Lower leg skin (tissue), 4 donors: ENCODE measurements around the gene SEC11C. TPM values are rescaled to one million over a fixed set of nuclear protein-coding genes. Genes with fewer than 3 reads are reported as not detected.
"Not testable (repeated sequence)": the region's sequence is repeated elsewhere in the genome, so short reads cannot be mapped to it uniquely, and the experiment has no call there.

Experiments
- DNase-seq, 2 donors: peaks; one replicate each; pipeline ENCODE4 v3.0.0-alpha.2; 2019; ENCODE audit warnings: low spot score in 2 of 2
- H3K4me3 ChIP-seq: fragments of 200-600 bp; sonication (generic); 2 replicates; pipeline ENCODE4 v1.5.1; 2017; ENCODE audit warnings: mild to moderate bottlenecking, low read depth; ENCODE audit not compliant: poor library complexity, severe bottlenecking
- POLR2A ChIP-seq, 2 donors: fragments of 450-650 bp; IDR thresholded peaks; one replicate each; pipeline ENCODE4 v1.6.1; 2016 to 2017; ENCODE audit warnings: antibody characterized with exemption in 2 of 2, mild to moderate bottlenecking in 1 of 2, moderate library complexity in 1 of 2
- WGBS, 2 donors: methylation state at CpG; one replicate each; pipeline ENCODE4 v1.1.5; 2018; 5-methylcytosine and 5-hydroxymethylcytosine counted together
- intact Hi-C: fragments of 100-400 bp; cut with DNase I; formaldehyde crosslinking; loops from one replicate; pipeline ENCODE4 v1.15.0; 2023; ENCODE audit warnings: low total_unique reads
- total RNA-seq, 4 donors: library from RNA; depleted of rRNA; stranded (reverse); fragments of >200 nt; gene quantifications; one replicate each; pipeline ENCODE4 v1.1.0, GENCODE V29; 2016
- TF ChIP-seq, protein P1 (sequence below), 3 donors: fragments of 450-650 bp; IDR thresholded peaks; one replicate each; pipeline ENCODE4 v1.5.1; 2016; ENCODE audit warnings: antibody characterized with exemption in 3 of 3, mild to moderate bottlenecking in 3 of 3, moderate library complexity in 2 of 3

The SEC11C gene
- total RNA-seq, 4 donors from 2014 or later = 19.5 to 46.9 (median 28.6) TPM

- 79 to 93% methylated on average over 1 of the region's 1 CpG for WGBS, 2 donors
- no peak for DNase-seq
- H3K4me3 ChIP-seq = no peak overlapping the region
- TF ChIP-seq POLR2A (IDR thresholded peaks at IDR 0.05) = no peak
- TF ChIP-seq, protein P1, sequence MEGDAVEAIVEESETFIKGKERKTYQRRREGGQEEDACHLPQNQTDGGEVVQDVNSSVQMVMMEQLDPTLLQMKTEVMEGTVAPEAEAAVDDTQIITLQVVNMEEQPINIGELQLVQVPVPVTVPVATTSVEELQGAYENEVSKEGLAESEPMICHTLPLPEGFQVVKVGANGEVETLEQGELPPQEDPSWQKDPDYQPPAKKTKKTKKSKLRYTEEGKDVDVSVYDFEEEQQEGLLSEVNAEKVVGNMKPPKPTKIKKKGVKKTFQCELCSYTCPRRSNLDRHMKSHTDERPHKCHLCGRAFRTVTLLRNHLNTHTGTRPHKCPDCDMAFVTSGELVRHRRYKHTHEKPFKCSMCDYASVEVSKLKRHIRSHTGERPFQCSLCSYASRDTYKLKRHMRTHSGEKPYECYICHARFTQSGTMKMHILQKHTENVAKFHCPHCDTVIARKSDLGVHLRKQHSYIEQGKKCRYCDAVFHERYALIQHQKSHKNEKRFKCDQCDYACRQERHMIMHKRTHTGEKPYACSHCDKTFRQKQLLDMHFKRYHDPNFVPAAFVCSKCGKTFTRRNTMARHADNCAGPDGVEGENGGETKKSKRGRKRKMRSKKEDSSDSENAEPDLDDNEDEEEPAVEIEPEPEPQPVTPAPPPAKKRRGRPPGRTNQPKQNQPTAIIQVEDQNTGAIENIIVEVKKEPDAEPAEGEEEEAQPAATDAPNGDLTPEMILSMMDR (IDR thresholded peaks at IDR 0.05) = no peak
- intact Hi-C loops = no loop called here
These were observed 1.8 kb downstream of the SEC11C start for GRCh38 chr18:59141294-59142068.

DNA sequence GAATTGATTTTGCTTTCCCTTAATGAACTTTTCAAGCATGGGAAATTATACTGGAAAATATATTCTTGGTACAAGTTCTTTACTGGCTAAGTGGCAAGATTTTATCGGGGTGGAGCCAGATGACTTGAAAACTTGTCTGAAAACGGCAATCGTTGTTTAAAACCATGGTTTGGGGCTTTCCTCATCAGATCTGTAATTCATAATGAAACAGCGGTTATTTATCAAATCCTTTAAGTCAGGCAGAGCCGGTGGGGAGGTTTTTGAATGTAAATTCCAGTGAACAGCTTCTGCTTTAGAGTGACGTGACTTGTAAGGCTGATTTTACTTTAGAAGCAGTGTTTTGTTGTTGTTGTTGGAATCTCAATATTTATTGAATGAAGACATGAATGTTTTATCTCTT lies 2.6 kb downstream of the SEC11C start:
- intact Hi-C loops = no loop called here
- TF ChIP-seq, protein P1 (IDR thresholded peaks at IDR 0.05) = no peak
- TF ChIP-seq POLR2A (IDR thresholded peaks at IDR 0.05) = no peak
- no peak overlapping the region for H3K4me3 ChIP-seq
- DNase-seq = no peak
- 76 to 82% methylated on average over 6 of the region's 6 CpGs for WGBS, 2 donors

- DNase-seq, H3K4me3 ChIP-seq, intact Hi-C loops: not testable (repeated sequence)
- 88% methylated on average over 11 of the region's 11 CpGs for WGBS, 2 donors
These were observed 3.2 kb downstream of the SEC11C start for GRCh38 chr18:59142800-59143416.

DNA sequence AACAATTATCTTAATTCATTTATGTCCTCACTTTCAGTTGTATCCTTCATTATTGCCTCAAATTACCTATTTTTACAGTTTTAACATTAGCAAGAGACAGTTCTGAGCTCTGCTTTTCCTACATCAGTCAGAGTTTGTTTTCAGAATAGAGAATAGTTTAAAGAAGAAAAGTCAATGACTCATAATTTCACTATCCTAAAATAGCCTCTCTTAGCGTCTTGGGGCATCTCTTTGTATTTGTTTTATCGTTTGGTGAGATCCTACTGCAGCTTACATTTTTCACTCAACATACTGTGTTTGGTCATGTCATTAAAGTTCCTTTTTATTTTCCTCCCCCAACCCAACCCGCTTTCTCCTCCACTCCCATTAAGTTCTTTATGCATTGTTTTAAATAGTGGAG lies 3.8 kb downstream of the SEC11C start:
- no peak for TF ChIP-seq POLR2A (IDR thresholded peaks at IDR 0.05)
- TF ChIP-seq, protein P1 (IDR thresholded peaks at IDR 0.05) = no peak
- 45 to 54% methylated on average over 3 of the region's 3 CpGs for WGBS, 2 donors
- intact Hi-C loops = no loop called here
- no peak for DNase-seq
- no peak overlapping the region for H3K4me3 ChIP-seq

- intact Hi-C loops = no loop called here
- no peak overlapping the region for H3K4me3 ChIP-seq
- TF ChIP-seq, protein P1 (IDR thresholded peaks at IDR 0.05) = no peak
- no peak for TF ChIP-seq POLR2A (IDR thresholded peaks at IDR 0.05)
- DNase-seq = no peak
These were observed 4.8 kb downstream of the SEC11C start for GRCh38 chr18:59144483-59144882.

DNA sequence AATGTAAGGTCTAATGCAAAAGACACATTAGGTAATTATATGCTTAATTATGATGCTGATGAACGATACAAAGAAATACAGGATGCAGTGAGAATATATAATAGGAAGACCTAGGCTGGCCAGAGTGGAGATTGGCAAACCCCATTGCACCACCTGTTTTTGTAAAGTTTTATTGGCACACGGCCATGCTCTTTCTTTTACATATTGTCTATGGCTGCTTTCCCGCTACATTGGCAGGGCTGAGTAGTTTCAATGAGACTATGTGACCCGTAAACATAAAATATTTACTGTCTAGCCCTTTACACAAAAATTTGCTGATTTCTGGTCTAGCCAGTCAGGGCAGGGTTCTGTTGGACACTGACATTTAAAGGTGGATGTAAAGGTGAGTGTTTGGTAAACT lies 5.4 kb downstream of the SEC11C start:
- intact Hi-C loops = no loop called here
- no peak overlapping the region for H3K4me3 ChIP-seq
- TF ChIP-seq POLR2A (IDR thresholded peaks at IDR 0.05) = no peak
- TF ChIP-seq, protein P1 (IDR thresholded peaks at IDR 0.05) = no peak
- DNase-seq = no peak
- WGBS, 2 donors = 71 to 84% methylated on average over 4 of the region's 4 CpGs
